Fibroblast of mammary gland (primary cell): ENCODE results near the gene TNIP1.
A peak's percentile ranks its signal among the peaks of the same experiment; 100 is the strongest.

Source experiments
- DNase-seq: peaks from one replicate; pipeline ENCODE4 v3.0.0-alpha.2; 2010; ENCODE audit warnings: low read depth
- H3K4me3 ChIP-seq: 2 replicates; pipeline ENCODE4 v1.5.1; 2011; ENCODE audit warnings: low read depth, mild to moderate bottlenecking, low read length, moderate library complexity; ENCODE audit not compliant: control insufficient read depth
- CTCF ChIP-seq: conservative IDR thresholded peaks from 2 replicates; pipeline ENCODE4 v1.5.1; 2011; ENCODE audit warnings: low read depth, low read length, inconsistent platforms; ENCODE audit not compliant: control insufficient read depth, insufficient read depth

The TNIP1 gene

GRCh38 chr5:151080613-151081430 lies at the start of gene TNIP1:
TSS of gene TNIP1 (minus strand) at chr5:151081034. CDS start at chr5:151065095, 15,939 bp downstream.
- H3K4me3 ChIP-seq, result peak within 1 kb of the TSS; percentile 80
- no peak for TF ChIP-seq CTCF
- DNase-seq, result peak; percentile 78

- H3K4me3 ChIP-seq, result no peak overlapping the region
- no peak for TF ChIP-seq CTCF
- DNase-seq, result no peak
Observed at GRCh38 chr5:151130235-151130921, 49.5 kb upstream of the TNIP1 start.

GRCh38 chr5:151128817-151129216 lies 48.0 kb upstream of the TNIP1 start:
- DNase-seq, result no peak
- TF ChIP-seq CTCF, result no peak
- no peak overlapping the region for H3K4me3 ChIP-seq

GRCh38 chr5:151127926-151128325 lies 47.1 kb upstream of the TNIP1 start:
- no peak for TF ChIP-seq CTCF
- DNase-seq, result no peak
- H3K4me3 ChIP-seq, result no peak overlapping the region

- peak; percentile 70 for DNase-seq
- peak; percentile 81 for TF ChIP-seq CTCF
- no peak overlapping the region for H3K4me3 ChIP-seq
Observed at GRCh38 chr5:151126199-151126645, 45.4 kb upstream of the TNIP1 start.

- no peak overlapping the region for H3K4me3 ChIP-seq
- TF ChIP-seq CTCF, result no peak
- DNase-seq, result no peak
Observed at GRCh38 chr5:151125421-151125820, 44.6 kb upstream of the TNIP1 start.
